Endothelial cell of umbilical vein (primary cell): ENCODE measurements around the gene LPP. TPM values are rescaled to one million over a fixed set of nuclear protein-coding genes. Genes with fewer than 3 reads are reported as not detected.

ENCODE experiments used
- BruUV-seq: library from RNA; stranded (reverse); fragments of 400-500 nt; replicated peaks from 2 replicates; lab custom pipeline; 2021; lab: Mats Ljungman, UMichigan
- CTCF ChIA-PET: fragments of 300-600, 350-600 bp; sonication (Branson Sonifier 250); formaldehyde crosslinking; loops from one replicate; lab custom pipeline; 2021; ENCODE audit warnings: antibody characterized with exemption, inconsistent platforms; lab: Charles Lee
- POLR2A ChIA-PET: fragments of 300-600, 350-600 bp; sonication (Branson Sonifier 250); formaldehyde crosslinking; loops from one replicate; lab custom pipeline; 2021; ENCODE audit warnings: antibody characterized with exemption, inconsistent platforms; lab: Charles Lee
- DNase-seq: peaks from one replicate; pipeline ENCODE4 v3.0.0-alpha.2; 2011; ENCODE audit warnings: low read depth, low spot score
- FAIRE-seq: peaks from 2 replicates; lab custom pipeline; 2011; peaks lifted over from hg19 to GRCh38; lab: Jason Lieb, UNC
- H2AFZ ChIP-seq: 2 replicates; pipeline ENCODE4 v1.6.0; 2012; ENCODE audit warnings: low read depth, low read length, control low read depth, inconsistent platforms
- H3K27ac ChIP-seq: 2 replicates; pipeline ENCODE4 v1.5.1; 2011; ENCODE audit warnings: low read depth, mild to moderate bottlenecking, control low read depth, low read length, moderate library complexity; ENCODE audit not compliant: insufficient read depth
- H3K27me3 ChIP-seq, 2 experiments: 2 replicates each; pipeline versions ENCODE4 v1.6.0 to v1.6.1; 2011; ENCODE audit warnings: low read length in 2 of 2, mixed read lengths in 1 of 2; ENCODE audit not compliant: control insufficient read depth in 2 of 2, insufficient read depth in 2 of 2
- H3K36me3 ChIP-seq, 2 experiments: 2 replicates in 1 of 2; 3 replicates in 1 of 2; pipeline ENCODE4 v1.5.1; 2011; ENCODE audit warnings: low read length in 2 of 2, mild to moderate bottlenecking in 1 of 2, moderate library complexity in 1 of 2; ENCODE audit not compliant: control insufficient read depth in 2 of 2, insufficient read depth in 2 of 2; ENCODE audit errors: extremely low read depth in 1 of 2
- H3K4me1 ChIP-seq: 3 replicates; pipeline ENCODE4 v1.5.1; 2011; ENCODE audit warnings: mild to moderate bottlenecking, low read length; ENCODE audit not compliant: control insufficient read depth, insufficient read depth; ENCODE audit errors: extremely low read depth
- H3K4me2 ChIP-seq: 2 replicates; pipeline ENCODE4 v1.6.1; 2011; ENCODE audit warnings: low read length, control low read depth, mixed read lengths; ENCODE audit not compliant: insufficient read depth
- H3K4me3 ChIP-seq, 3 experiments: fragments of 200-600 bp in 1 of 3; sonication (generic), shearing (Covaris generic) in 1 of 3; replicated peaks in 1 of 3; 2 replicates each; pipeline ENCODE4 v1.5.1; 2011 to 2016; ENCODE audit warnings: control low read depth in 3 of 3, low read length in 3 of 3, mild to moderate bottlenecking in 2 of 3, inconsistent platforms in 1 of 3, low read depth in 1 of 3, moderate library complexity in 1 of 3; ENCODE audit not compliant: insufficient read depth in 1 of 3
- H3K79me2 ChIP-seq: 2 replicates; pipeline ENCODE4 v1.6.0; 2012; ENCODE audit warnings: low read length, inconsistent platforms; ENCODE audit not compliant: control insufficient read depth, insufficient read depth
- H3K9ac ChIP-seq: replicated peaks from 2 replicates; pipeline ENCODE3; 2011; ENCODE audit warnings: low read length, control low read depth; ENCODE audit not compliant: insufficient read depth; ENCODE audit errors: extremely low read depth
- H3K9me1 ChIP-seq: replicated peaks from 3 replicates; pipeline ENCODE4 v1.6.0; 2011; ENCODE audit warnings: mild to moderate bottlenecking, low read length; ENCODE audit not compliant: control insufficient read depth, insufficient read depth; ENCODE audit errors: extremely low read depth
- H3K9me3 ChIP-seq: replicated peaks from 2 replicates; pipeline ENCODE4 v1.5.1; 2012; ENCODE audit warnings: low read length, inconsistent platforms; ENCODE audit not compliant: control insufficient read depth, insufficient read depth
- H4K20me1 ChIP-seq: replicated peaks from 2 replicates; pipeline ENCODE3; 2011; ENCODE audit warnings: mild to moderate bottlenecking, low read length; ENCODE audit not compliant: control insufficient read depth, insufficient read depth; ENCODE audit errors: extremely low read depth
- EZH2 ChIP-seq: IDR thresholded peaks from 2 replicates; pipeline ENCODE4 v1.6.1; 2012; ENCODE audit warnings: borderline replicate concordance, low read depth, mild to moderate bottlenecking, moderate library complexity, low read length, inconsistent platforms; ENCODE audit not compliant: severe bottlenecking
- FOS ChIP-seq: IDR thresholded peaks from 2 replicates; pipeline ENCODE4 v1.6.1; 2011; ENCODE audit warnings: mild to moderate bottlenecking, low read length, moderate library complexity, borderline replicate concordance; ENCODE audit not compliant: insufficient read depth
- GATA2 ChIP-seq: IDR thresholded peaks from 2 replicates; pipeline ENCODE4 v1.7.0; 2011; ENCODE audit warnings: low read depth, mild to moderate bottlenecking, moderate library complexity, mixed read lengths, low read length; ENCODE audit not compliant: insufficient read length, insufficient read depth
- JUN ChIP-seq: IDR thresholded peaks from 2 replicates; pipeline ENCODE4 v1.6.1; 2011; ENCODE audit warnings: borderline replicate concordance, low read depth; ENCODE audit not compliant: insufficient read length, insufficient read depth
- MYC ChIP-seq: IDR thresholded peaks from one replicate; pipeline ENCODE4 v1.6.1; 2011; ENCODE audit warnings: mild to moderate bottlenecking, low read depth, low read length
- POLR2A ChIP-seq: IDR thresholded peaks from 2 replicates; pipeline ENCODE4 v1.6.1; 2012; ENCODE audit warnings: low read depth, mild to moderate bottlenecking, control low read depth, low read length
- POLR2AphosphoS5 ChIP-seq: IDR thresholded peaks from 2 replicates; pipeline ENCODE4 v1.6.1; 2012; ENCODE audit warnings: low read depth, mild to moderate bottlenecking, control low read depth, low read length, moderate library complexity; ENCODE audit not compliant: insufficient read depth
- dilution Hi-C: fragments of 300-500 bp; cut with MboI; formaldehyde crosslinking; loops from one replicate; pipeline ENCODE4 v1.15.0; 2019; ENCODE audit warnings: low sequenced_read_pairs; ENCODE audit not compliant: extremely low pct_ligation_motif_present
- intact Hi-C: fragments of 100-400 bp; cut with micrococcal nuclease; formaldehyde crosslinking; loops from one replicate; pipeline ENCODE4 v1.10.0; 2022
- polyA plus RNA-seq, 4 experiments: library from polyadenylated mRNA; depleted of rRNA in 3 of 4; stranded (reverse) in 3 of 4; unstranded in 1 of 4; fragments of >200 nt; gene quantifications; 2 replicates each; pipeline versions ENCODE4 v1.2.1 to v1.2.3, GENCODE V29; 2011 to 2012; ENCODE audit warnings: missing spikeins in 1 of 4
- total RNA-seq: library from RNA; stranded (reverse); gene quantifications from 2 replicates; pipeline ENCODE4 v1.2.3, GENCODE V29; 2021
- TF ChIP-seq, protein P1 (sequence below): IDR thresholded peaks from 2 replicates; pipeline ENCODE4 v1.6.1; 2011; ENCODE audit not compliant: insufficient read depth, insufficient read length
- TF ChIP-seq, protein P2 (sequence below), 2 donors: IDR thresholded peaks; 1 replicate in 1 of 2; 2 replicates in 1 of 2; pipeline ENCODE4 v1.5.1; 2011; ENCODE audit warnings: low read length in 2 of 2, mild to moderate bottlenecking in 2 of 2, moderate library complexity in 2 of 2, control low read depth in 1 of 2, inconsistent platforms in 1 of 2, low read depth in 1 of 2; ENCODE audit not compliant: insufficient read depth in 1 of 2; ENCODE audit errors: extremely low read depth in 1 of 2

LPP gene
- total and polyA plus RNA-seq, 2 donors (not counting 3 experiments of a cell fraction or from before 2014, with no cell fraction given), result 16.9 to 153 TPM

DNA sequence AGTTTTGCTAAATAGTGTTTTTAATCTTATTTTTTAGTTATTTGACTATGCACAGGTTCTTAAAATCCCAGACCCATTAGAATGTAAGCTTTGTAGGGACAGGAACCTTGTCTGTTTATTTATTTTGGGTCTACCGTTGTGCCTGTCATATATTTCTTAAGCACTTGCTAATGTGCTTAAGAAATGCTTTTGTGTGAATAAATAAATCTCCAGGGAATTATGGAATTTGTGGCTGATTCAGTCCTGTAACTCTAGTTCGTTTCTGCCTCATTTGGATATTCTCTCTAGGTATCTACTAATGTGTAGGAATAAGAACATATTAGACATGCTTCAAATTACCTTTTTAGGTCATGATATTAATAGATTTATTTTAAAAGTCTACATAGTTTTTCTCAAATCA, 161.6 kb downstream of the LPP start:
- no TSS peak for BruUV-seq
- ChIA-PET CTCF (interaction anchor here (2.0 kb wide), 1 partner anchor 13 kb away, joined by 6 read pairs; no protein-coding TSS in a partner anchor), POLR2A (no interaction called here)

More for the DNA sequence above, 161.6 kb downstream of the LPP start:
- TF ChIP-seq, protein P1, sequence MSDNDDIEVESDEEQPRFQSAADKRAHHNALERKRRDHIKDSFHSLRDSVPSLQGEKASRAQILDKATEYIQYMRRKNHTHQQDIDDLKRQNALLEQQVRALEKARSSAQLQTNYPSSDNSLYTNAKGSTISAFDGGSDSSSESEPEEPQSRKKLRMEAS, result no peak
- TF ChIP-seq FOS (no peak), EZH2 (no peak), POLR2AphosphoS5 (no peak), JUN (no peak), POLR2A (no peak), MYC (no peak), GATA2 (no peak)
- TF ChIP-seq, protein P2, sequence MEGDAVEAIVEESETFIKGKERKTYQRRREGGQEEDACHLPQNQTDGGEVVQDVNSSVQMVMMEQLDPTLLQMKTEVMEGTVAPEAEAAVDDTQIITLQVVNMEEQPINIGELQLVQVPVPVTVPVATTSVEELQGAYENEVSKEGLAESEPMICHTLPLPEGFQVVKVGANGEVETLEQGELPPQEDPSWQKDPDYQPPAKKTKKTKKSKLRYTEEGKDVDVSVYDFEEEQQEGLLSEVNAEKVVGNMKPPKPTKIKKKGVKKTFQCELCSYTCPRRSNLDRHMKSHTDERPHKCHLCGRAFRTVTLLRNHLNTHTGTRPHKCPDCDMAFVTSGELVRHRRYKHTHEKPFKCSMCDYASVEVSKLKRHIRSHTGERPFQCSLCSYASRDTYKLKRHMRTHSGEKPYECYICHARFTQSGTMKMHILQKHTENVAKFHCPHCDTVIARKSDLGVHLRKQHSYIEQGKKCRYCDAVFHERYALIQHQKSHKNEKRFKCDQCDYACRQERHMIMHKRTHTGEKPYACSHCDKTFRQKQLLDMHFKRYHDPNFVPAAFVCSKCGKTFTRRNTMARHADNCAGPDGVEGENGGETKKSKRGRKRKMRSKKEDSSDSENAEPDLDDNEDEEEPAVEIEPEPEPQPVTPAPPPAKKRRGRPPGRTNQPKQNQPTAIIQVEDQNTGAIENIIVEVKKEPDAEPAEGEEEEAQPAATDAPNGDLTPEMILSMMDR (IDR thresholded peaks at IDR 0.05; ENCODE audit: extremely low read depth in 1 of 2, insufficient read depth in 1 of 2, low read depth in 1 of 2, low read length in 2 of 2), result no peak
- intact Hi-C loops, result no loop called here
- H3K9ac ChIP-seq, result no peak overlapping the region
- H3K4me3 ChIP-seq, result no peak overlapping the region
- H2AFZ ChIP-seq, result no peak overlapping the region
- DNase-seq, result no peak
- FAIRE-seq, result no peak
- H3K27ac ChIP-seq, result no peak overlapping the region
- dilution Hi-C loops, result no loop called here
- no peak overlapping the region for H3K4me2 ChIP-seq
- H3K27me3 ChIP-seq, result no peaks in the 10 kb centered on the region
- H3K9me3 ChIP-seq, result no peaks in the 10 kb centered on the region
- H3K9me1 ChIP-seq, result no peaks in the 10 kb centered on the region
- no peaks in the 10 kb centered on the region for H3K79me2 ChIP-seq
- H3K36me3 ChIP-seq, result no peaks in the 10 kb centered on the region
- no peaks in the 10 kb centered on the region for H4K20me1 ChIP-seq
- peaks cover 3% of the 10 kb centered on the region for H3K4me1 ChIP-seq
